ENCODE measurements around the gene DAPL1. TPM values are rescaled to one million over a fixed set of nuclear protein-coding genes. Genes with fewer than 3 reads are reported as not detected.

The DAPL1 gene
- total RNA-seq, 1 donor from 2014 or later: not detected

DNA sequence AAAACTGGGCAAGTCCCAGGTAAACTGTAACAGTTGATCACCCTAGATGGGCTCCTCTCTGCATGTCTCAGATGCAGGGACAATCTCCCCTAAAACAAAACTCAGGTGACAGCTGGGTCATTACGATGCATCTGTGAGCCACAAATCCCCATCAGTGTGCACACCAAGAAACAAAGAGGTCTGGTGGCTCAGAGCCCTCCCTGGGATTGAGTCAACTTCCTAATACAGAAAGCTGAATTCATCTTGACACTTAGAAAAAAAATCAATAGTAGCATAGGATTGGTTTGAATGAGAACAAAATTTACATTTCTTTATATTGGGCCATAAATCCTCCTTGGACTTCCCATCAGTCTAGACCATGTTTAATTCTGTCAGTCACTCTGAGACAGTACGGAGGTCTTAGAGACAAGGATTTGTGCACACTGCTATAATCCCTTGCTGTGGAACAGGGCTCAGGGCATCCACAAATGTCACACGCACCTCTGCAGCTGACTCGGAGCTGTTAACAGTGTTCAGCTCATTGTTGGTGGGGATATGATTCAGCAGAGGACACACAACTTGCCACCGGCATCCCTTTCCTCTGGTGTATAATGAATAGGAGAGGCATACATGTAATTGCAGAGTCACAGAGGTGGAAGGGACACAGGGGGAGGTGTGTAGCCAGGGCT lies 44.5 kb upstream of the DAPL1 start:
- intact Hi-C loops (cut with DNase I): loop anchor here (5.0 kb wide), 1 partner anchor 723 kb away; no protein-coding TSS in a partner anchor

DNA sequence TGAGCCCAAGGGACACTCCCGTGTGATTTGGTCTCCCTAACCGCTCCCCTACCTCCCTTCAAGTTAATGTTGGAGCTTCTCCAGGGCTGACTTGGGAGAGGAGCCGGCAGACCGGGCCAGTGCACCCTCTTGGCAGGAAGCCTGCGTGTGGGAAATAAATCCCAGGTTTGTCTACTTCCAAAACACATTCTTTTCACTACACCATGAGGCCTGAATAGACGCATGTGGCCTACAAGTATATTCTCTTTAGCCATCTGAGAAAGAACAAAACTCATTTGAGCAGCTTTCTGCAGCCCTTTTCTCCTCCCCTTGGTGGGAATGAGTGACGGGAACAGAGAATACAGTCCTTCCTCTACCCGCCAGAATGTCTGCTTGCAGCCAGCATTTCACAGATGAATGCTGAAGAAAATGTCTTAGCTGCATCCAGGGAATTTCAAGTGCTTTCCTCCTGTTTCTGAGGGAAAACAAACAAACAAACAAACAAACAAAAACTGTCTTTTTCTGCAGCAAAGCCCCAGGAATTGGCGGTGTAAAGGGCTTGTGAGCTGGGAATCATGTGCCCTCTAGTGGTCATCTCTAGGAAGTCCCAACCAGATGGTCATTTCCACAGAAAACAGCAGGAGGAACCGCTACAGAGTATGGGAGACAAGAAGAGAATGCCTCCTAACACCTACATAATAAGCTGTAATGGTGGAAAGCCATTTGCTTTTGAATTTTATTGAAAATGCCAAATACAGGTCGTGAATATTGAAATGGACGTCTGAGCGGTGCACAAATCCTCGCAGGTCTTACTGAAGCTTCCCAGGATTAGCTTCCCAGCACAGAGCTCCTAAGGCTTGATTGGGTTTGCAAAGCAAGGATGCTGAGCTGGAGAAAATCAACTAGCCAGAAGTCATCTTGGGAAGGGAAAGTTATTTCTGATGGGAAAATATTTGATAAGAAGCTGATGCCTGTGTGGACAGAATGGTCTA lies 41.2 kb upstream of the DAPL1 start:
- Histone ChIP-seq H3K27me3 (no peaks in the 10 kb centered on the region), H3K4me1 (peaks cover 4% of the 10 kb centered on the region), H3K9me3 (no peaks in the 10 kb centered on the region), H3K4me3 (peak overlapping the region; percentile 17), H3K27ac (no peak overlapping the region), H3K36me3 (no peaks in the 10 kb centered on the region)
- TF ChIP-seq, protein P1, sequence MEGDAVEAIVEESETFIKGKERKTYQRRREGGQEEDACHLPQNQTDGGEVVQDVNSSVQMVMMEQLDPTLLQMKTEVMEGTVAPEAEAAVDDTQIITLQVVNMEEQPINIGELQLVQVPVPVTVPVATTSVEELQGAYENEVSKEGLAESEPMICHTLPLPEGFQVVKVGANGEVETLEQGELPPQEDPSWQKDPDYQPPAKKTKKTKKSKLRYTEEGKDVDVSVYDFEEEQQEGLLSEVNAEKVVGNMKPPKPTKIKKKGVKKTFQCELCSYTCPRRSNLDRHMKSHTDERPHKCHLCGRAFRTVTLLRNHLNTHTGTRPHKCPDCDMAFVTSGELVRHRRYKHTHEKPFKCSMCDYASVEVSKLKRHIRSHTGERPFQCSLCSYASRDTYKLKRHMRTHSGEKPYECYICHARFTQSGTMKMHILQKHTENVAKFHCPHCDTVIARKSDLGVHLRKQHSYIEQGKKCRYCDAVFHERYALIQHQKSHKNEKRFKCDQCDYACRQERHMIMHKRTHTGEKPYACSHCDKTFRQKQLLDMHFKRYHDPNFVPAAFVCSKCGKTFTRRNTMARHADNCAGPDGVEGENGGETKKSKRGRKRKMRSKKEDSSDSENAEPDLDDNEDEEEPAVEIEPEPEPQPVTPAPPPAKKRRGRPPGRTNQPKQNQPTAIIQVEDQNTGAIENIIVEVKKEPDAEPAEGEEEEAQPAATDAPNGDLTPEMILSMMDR (IDR thresholded peaks at IDR 0.05): peak; percentile 90
- ATAC-seq: peak; percentile 90
- intact Hi-C loops (cut with DNase I): loop anchor here (5.0 kb wide), 1 partner anchor 727 kb away; no protein-coding TSS in a partner anchor
- DNase-seq: no peak

More for the DNA sequence above, 44.5 kb upstream of the DAPL1 start:
- TF ChIP-seq, protein P1 (IDR thresholded peaks at IDR 0.05): no peak
- Histone ChIP-seq H3K4me3 (no peak overlapping the region), H3K4me1 (peaks cover 4% of the 10 kb centered on the region), H3K9me3 (no peaks in the 10 kb centered on the region), H3K36me3 (no peaks in the 10 kb centered on the region), H3K27me3 (no peaks in the 10 kb centered on the region), H3K27ac (no peak overlapping the region)
- DNase-seq (no peak), ATAC-seq (no peak)

DNA sequence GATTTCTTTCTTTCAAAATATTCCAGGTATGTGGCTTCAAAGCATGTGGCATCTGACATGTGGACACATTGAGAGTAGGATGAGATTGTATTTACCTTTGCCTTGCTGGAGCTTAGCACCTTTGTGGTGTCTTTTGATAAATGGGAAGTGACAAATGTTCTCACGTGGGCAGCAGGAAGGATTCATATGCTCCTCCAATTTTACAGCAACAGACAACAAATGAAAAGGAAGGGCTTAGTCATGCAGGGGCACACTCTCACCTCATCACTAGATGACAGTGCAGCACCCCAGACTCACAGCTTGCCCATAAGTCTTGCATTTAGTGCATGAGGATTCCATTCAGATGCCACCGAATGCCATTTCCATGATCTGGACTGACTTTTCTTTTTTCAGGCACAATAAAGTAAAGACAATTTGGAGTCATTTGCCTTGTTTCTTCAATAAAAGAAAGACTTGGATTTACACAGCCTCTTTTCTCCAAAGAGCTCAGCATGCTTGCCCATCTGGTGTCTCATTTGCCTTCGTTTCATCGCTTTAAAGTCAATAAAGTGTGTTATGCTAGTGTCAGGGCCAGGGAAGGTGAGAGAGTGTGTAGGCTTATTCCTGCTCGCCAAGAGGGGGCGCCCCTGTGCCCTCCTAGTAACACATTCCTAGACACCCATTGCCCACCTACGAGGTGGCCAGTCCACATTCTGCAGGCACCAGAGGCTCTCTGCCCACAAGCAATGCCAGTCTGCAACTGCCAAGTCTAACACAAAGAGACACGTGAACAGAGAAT lies 39.6 kb upstream of the DAPL1 start:
- Histone ChIP-seq H3K36me3 (no peaks in the 10 kb centered on the region), H3K4me1 (peaks cover 4% of the 10 kb centered on the region), H3K9me3 (no peaks in the 10 kb centered on the region), H3K4me3 (no peak overlapping the region), H3K27ac (no peak overlapping the region), H3K27me3 (no peaks in the 10 kb centered on the region)
- intact Hi-C loops (cut with DNase I): no loop called here
- TF ChIP-seq, protein P1 (IDR thresholded peaks at IDR 0.05): peak; percentile 18
- ATAC-seq (no peak), DNase-seq (no peak)

DNA sequence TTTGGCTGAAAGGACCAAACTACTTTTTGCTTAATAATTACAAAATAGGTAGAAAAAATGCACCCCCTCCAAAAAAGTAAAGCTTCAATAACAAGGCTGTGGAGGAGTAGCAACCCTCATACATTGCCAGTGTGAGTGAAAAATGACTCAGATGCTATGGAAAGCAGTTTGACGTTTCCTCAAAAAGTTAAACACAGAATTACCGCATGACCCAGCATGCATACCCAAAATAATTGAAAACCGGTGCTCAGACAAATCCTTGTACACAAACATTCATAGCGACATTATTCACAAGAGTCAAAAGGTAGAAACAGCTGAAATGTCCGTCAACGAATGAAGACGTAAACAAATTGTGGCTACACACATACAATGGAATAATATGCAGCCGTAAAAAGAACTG lies 38.8 kb upstream of the DAPL1 start:
- DNase-seq: no peak
- no peaks in the 10 kb centered on the region for H3K27me3 ChIP-seq
- ATAC-seq: no peak
- peaks cover 4% of the 10 kb centered on the region for H3K4me1 ChIP-seq
- H3K9me3 ChIP-seq: no peaks in the 10 kb centered on the region
- intact Hi-C loops (cut with DNase I): no loop called here
- H3K4me3 ChIP-seq: no peak overlapping the region
- TF ChIP-seq, protein P1 (IDR thresholded peaks at IDR 0.05): no peak
- H3K36me3 ChIP-seq: no peaks in the 10 kb centered on the region
- H3K27ac ChIP-seq: no peak overlapping the region

DNA sequence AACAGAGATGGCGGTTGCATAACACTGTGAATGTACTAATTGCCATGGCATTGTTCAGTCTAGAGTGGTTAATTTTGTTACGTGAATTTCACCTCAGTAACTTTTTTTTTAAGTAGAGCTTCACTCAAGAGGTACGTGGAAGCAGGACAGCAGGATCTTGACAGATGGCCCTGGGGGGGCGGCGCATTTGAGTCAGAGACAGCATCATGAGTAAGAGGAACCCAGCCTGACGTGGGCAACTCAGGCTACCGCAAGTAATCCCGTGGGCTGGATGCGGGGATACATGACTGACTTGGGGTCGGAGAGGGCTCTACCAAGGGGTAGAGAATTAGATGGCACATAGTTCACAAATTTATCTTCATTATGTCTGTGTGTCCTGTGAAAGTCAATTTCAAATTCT lies 38.1 kb upstream of the DAPL1 start:
- H3K9me3 ChIP-seq: no peaks in the 10 kb centered on the region
- H3K27me3 ChIP-seq: no peaks in the 10 kb centered on the region
- peaks cover 4% of the 10 kb centered on the region for H3K4me1 ChIP-seq
- H3K36me3 ChIP-seq: no peaks in the 10 kb centered on the region
- no peak overlapping the region for H3K4me3 ChIP-seq
- no peak for ATAC-seq
- no peak for DNase-seq
- TF ChIP-seq, protein P1 (IDR thresholded peaks at IDR 0.05): no peak
- no peak overlapping the region for H3K27ac ChIP-seq
- intact Hi-C loops (cut with DNase I): no loop called here

All from upper lobe of right lung (tissue), 1 donor.